Measurements from ENCODE around the gene TBC1D24. TPM values are rescaled to one million over a fixed set of nuclear protein-coding genes. Genes with fewer than 3 reads are reported as not detected.
A peak's percentile ranks its signal among the peaks of the same experiment; 100 is the strongest.

TBC1D24 gene
- total and polyA plus RNA-seq, 9 of the 15 experiments (the other 6 are each of a cell fraction or from before 2014, with no cell fraction given): 1.7 to 22.6 (median 7.2) TPM

DNA sequence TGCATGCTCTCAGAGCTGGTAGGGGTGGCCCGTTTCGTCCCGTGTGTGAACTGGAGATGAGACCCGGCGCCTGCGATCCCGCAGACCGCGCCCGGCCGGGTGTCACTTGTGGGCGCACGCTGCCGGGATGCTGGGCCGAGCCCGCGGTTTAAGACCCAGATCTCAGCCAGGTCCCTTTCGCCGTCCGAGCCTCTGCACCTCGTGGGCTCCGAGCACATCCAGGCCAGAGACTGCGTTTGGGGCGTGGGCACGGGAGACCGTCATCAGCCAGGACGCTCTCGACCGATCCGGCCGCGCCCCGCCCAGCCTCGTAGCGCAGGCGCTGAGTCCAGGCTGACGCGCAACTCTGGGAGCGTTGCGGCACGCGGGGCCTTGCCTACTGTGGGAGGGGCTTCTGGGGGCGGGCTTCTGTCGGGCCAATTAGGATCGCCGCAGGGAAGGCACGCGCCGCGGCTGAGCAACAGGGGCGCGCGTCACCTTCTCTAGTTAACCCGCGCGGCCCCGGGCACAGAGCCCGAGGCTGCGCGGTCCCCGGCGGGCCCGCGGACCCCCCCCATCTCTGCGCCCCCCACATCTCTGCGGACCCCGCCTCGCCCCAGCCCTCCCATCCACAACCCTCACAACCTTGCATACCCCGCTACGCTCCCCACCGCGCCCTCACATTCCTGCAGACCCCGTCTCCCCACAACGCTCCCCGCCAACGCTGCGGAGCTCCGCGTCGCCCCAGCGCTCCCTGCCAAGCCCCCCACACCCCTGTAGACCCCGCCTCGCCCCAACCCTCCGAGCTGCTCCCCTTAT is 57.0 kb downstream of the TBC1D24 start (continued):
- TF ChIP-seq HBP1 (CRISPR knock-in tag; IDR thresholded peaks at IDR 0.05) (0 out of 2 replicates have a peak, but pooled peaks have one; percentile 8), POLR2B (IDR thresholded peaks at IDR 0.05; ENCODE audit: low read depth, partially characterized antibody) (peak; percentile 46), ZSCAN29 (IDR thresholded peaks at IDR 0.05) (no peak), HSF4 (CRISPR knock-in tag; IDR thresholded peaks at IDR 0.05; ENCODE audit: borderline replicate concordance) (no peak), CREM (IDR thresholded peaks at IDR 0.05; ENCODE audit: low read depth) (peak; percentile 89), ZNF165 (CRISPR knock-in tag; IDR thresholded peaks at IDR 0.05; ENCODE audit: borderline replicate concordance) (no peak), FOXM1 (IDR thresholded peaks at IDR 0.05; ENCODE audit: low read depth) (no peak), FOXM1 (CRISPR knock-in tag; IDR thresholded peaks at IDR 0.05; ENCODE audit: low read depth) (no peak), ZBTB7A (IDR thresholded peaks at IDR 0.05; ENCODE audit: borderline replicate concordance, control insufficient read depth, low read depth, low read length) (peak; percentile 71; the same call in 1 of the 2 replicates), ESRRB (CRISPR knock-in tag; IDR thresholded peaks at IDR 0.05; ENCODE audit: borderline replicate concordance) (no peak), ZBTB5 (IDR thresholded peaks at IDR 0.05) (no peak), TAF1 (IDR thresholded peaks at IDR 0.05; ENCODE audit: control insufficient read depth, extremely low read depth, insufficient read depth, low read length, severe bottlenecking) (peak; percentile 47), U2AF2 (optimal IDR thresholded peaks at IDR 0.05; ENCODE audit: low read depth, low read length) (no peak), SIN3A (IDR thresholded peaks at IDR 0.05; ENCODE audit: borderline replicate concordance in 2 of 2, control insufficient read depth in 1 of 2, low read depth in 2 of 2, low read length in 2 of 2) (peak in 1 of 2 experiments; percentile 69; a peak in 1 of 4 replicates), CREB5 (CRISPR knock-in tag; IDR thresholded peaks at IDR 0.05) (0 out of 2 replicates have a peak, but pooled peaks have one; percentile 25), MYNN (IDR thresholded peaks at IDR 0.05) (peak; percentile 25; the same call in 1 of the 2 replicates), MYNN (CRISPR knock-in tag; IDR thresholded peaks at IDR 0.05) (no peak)
- TF ChIP-seq, protein P1, sequence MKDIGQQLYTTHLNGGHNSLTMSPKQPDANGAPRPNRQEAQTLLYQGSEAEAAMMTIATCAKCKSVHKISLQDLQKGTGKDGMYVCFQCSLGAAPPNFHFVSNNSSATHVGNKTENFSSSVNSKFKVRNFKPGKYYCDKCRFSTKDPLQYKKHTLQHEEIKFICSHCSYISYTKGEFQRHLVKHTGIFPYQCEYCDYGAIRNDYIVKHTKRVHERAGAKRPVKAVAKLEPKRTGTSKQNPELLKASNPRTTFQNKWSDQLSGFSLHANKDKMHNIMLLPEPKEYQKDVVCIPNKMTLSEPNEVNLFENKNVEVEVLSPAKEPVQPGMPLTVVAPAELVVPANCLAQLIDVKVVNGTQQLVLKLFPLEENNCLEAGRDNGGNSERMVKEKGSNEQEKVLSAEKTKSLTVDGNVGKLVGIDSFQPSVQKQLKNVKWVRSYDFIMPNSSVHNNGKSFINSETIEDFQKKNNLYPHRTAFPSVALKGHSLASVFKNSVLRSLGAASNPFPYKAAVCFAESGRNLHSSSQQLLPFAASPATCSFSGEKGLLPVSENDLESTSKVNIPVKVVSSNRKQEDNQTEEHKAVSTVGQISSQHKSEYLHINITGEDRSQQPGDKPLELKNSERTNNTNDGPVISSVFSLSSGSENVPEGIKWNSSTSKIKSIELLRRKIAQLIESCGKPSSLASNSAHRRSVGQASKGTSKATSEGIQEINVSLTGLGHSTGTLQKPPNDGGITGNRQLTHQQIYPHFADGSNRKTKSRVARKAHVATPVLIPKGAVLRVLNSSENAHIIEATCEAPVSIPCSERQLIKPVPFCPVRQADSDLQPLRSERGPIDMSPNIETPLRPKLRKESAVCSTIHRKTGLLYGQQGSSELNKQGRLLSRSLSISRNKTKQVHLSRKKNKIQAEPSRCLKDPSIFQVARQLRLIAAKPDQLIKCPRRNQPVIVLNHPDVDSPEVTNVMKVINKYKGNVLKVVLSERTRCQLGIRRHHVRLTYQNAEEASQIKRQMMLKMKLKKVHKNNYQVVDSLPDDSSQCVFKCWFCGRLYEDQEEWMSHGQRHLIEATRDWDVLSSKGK (CRISPR knock-in tag; IDR thresholded peaks at IDR 0.05): no peak
